Heart right ventricle (tissue), 16 donors: ENCODE measurements around the gene ZXDB. TPM values are rescaled to one million over a fixed set of nuclear protein-coding genes. Genes with fewer than 3 reads are reported as not detected.
"Not testable (repeated sequence)": the region's sequence is repeated elsewhere in the genome, so short reads cannot be mapped to it uniquely, and the experiment has no call there.

Source experiments
- ATAC-seq, 8 donors: fragments of 200-7000 bp; cut with Tn5 transposase; one replicate each; pipeline ENCODE4 v1.9.1; 2020; ENCODE audit warnings: mild to moderate bottlenecking in 8 of 8, moderate library complexity in 8 of 8, moderate number of reproducible peaks in 1 of 8
- DNase-seq, 2 donors: peaks; one replicate each; pipeline ENCODE4 v3.0.0-alpha.2; 2020
- H3K27ac ChIP-seq, 10 donors: fragments of 200-600 bp; sonication (generic) in 2 of 10; one replicate each; pipeline versions ENCODE4 v1.5.0 to v1.8.0; 2020 to 2022; ENCODE audit warnings: mild to moderate bottlenecking in 3 of 10
- H3K27me3 ChIP-seq, 7 donors: fragments of 200-600 bp; one replicate each; pipeline ENCODE4 v1.8.0; 2021 to 2022; ENCODE audit warnings: mild to moderate bottlenecking in 2 of 7
- H3K36me3 ChIP-seq, 9 donors: fragments of 200-600 bp; sonication (generic) in 1 of 9; one replicate each; pipeline versions ENCODE4 v1.5.0 to v1.8.0; 2020 to 2022; ENCODE audit warnings: mild to moderate bottlenecking in 2 of 9
- H3K4me1 ChIP-seq, 9 donors: fragments of 200-600 bp; sonication (generic) in 1 of 9; one replicate each; pipeline versions ENCODE4 v1.5.0 to v1.8.0; 2020 to 2022; ENCODE audit warnings: mild to moderate bottlenecking in 4 of 9
- H3K4me3 ChIP-seq, 10 donors: fragments of 200-600 bp; sonication (generic) in 2 of 10; one replicate each; pipeline versions ENCODE4 v1.5.0 to v1.8.0; 2020 to 2022; ENCODE audit warnings: mild to moderate bottlenecking in 7 of 10, moderate library complexity in 2 of 10
- H3K9me3 ChIP-seq, 11 donors: fragments of 200-600 bp in 10 of 11; sonication (generic) in 2 of 11; one replicate each; pipeline versions ENCODE4 v1.5.0 to v1.8.0; 2013 to 2022; ENCODE audit warnings: mild to moderate bottlenecking in 2 of 11, control low read depth in 1 of 11, moderate library complexity in 1 of 11
- WGBS, 2 donors: extraction: QIAGEN DNeasy Blood & Tissue Kit; methylation state at CpG; one replicate each; pipeline ENCODE4 v1.1.7; 2013; ENCODE audit warnings: inconsistent platforms in 1 of 2; 5-methylcytosine and 5-hydroxymethylcytosine counted together
- intact Hi-C, 10 donors: fragments of 100-400 bp; cut with DNase I; formaldehyde crosslinking; loops; one replicate each; pipeline versions ENCODE4 v1.11.1 to v1.14.2; 2022
- polyA plus RNA-seq, 2 donors: library from polyadenylated mRNA; stranded (reverse); fragments of 200-250 nt; gene quantifications; one replicate each; pipeline ENCODE4 v1.2.3, GENCODE V29; 2013
- total RNA-seq, 10 donors: library from RNA; stranded (reverse); fragmentation: NEBNext Ultra II Directional in 3 of 10; extraction: Animal tissue kit (Norgen Biotek cat#: 25700) in 3 of 10; gene quantifications; one replicate each; pipeline versions ENCODE4 v1.2.1 to v1.2.4, GENCODE V29; 2021 to 2023
- TF ChIP-seq, protein P1 (sequence below), 9 donors: fragments of 200-600 bp; sonication (generic) in 2 of 9; IDR thresholded peaks; one replicate each; pipeline versions ENCODE4 v1.5.0 to v1.8.0; 2021 to 2022; ENCODE audit warnings: antibody characterized with exemption in 9 of 9, mild to moderate bottlenecking in 5 of 9, moderate library complexity in 1 of 9
- donor health status: Arrhythmogenic right ventricular cardiomyopathy.
- donor health status: ischemic (EF 13 %, LVEDD 7.1; RV severe dilation, severe dysfunction).
- donor health status: healthy with polysubstance abuse.
- donor health status: DM: no; HTN: yes; CAD: no.
- donor health status: DM: no; HTN: no; CAD: no.
- donor health status: ischemic (EF 25% LVEDD 6.9; RV normal size, moderate dysfunction).
- donor health status: ischemic (EF 25% LVEDD 5.7; RV mildly dilated, moderate dysfunction).
- donor health status: healthy.
- donor health status: DM: yes; HTN: yes; CAD: no.
- donor health status: Ischemic cardiomyopathy.
- donor health status: ischemic (EF 35%, LVEDD 5.7; RV mildly dilated, moderate dysfunction).
- donor health status: nonischemic (EF 11% LVEDD 7.7; RV severe dilation, severe dysfunction).
- donor health status: DM: yes; HTN: yes; CAD: no.
- donor health status: PGD.
- donor health status: ischemic (EF 29% LVEDD 5.4; RV normal size, mild dysfunction).
- donor health status: nonischemic (EF 23%, LVEDD 6.1; RV moderate dilation, normal function).

Gene ZXDB
- total and polyA plus RNA-seq, 12 donors, result 1.6 to 7.6 (median 6.2) TPM

DNA sequence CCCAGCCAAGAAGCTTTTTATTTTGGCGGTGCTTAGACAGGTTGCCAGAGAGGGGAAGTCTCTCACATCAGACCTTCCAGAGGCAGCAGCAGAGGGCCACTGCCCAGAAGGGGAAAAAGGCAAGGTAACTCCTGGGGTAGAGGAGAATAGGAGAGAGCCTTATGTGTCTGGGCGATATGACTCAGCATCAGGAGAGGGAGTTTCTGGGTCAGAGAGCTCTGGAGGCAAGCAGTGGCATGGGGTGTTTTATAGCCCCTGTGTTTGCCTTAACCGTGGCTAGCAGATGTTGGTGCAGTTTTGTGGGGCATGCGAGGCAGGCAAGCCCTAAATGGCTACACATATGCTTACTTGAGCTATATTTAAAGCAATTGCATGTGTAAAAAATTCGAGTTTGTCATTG is 8.3 kb upstream of the ZXDB start:
- no peaks in the 10 kb centered on the region for H3K4me1 ChIP-seq
- TF ChIP-seq, protein P1, sequence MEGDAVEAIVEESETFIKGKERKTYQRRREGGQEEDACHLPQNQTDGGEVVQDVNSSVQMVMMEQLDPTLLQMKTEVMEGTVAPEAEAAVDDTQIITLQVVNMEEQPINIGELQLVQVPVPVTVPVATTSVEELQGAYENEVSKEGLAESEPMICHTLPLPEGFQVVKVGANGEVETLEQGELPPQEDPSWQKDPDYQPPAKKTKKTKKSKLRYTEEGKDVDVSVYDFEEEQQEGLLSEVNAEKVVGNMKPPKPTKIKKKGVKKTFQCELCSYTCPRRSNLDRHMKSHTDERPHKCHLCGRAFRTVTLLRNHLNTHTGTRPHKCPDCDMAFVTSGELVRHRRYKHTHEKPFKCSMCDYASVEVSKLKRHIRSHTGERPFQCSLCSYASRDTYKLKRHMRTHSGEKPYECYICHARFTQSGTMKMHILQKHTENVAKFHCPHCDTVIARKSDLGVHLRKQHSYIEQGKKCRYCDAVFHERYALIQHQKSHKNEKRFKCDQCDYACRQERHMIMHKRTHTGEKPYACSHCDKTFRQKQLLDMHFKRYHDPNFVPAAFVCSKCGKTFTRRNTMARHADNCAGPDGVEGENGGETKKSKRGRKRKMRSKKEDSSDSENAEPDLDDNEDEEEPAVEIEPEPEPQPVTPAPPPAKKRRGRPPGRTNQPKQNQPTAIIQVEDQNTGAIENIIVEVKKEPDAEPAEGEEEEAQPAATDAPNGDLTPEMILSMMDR (IDR thresholded peaks at IDR 0.05), result no peak
- H3K36me3 ChIP-seq, result no peaks in the 10 kb centered on the region
- H3K27me3 ChIP-seq, result peaks cover 0 to 11% (median 0%) of the 10 kb centered on the region in 7 donors
- 72 to 75% methylated on average over 5 of the region's 5 CpGs for WGBS, 2 donors
- DNase-seq, result no peak
- H3K9me3 ChIP-seq, result no peaks in the 10 kb centered on the region
- intact Hi-C loops, result loop anchor here in 3 of 10 donors (10.0 kb wide), 2 partner anchors 331 to 341 kb away; partner anchors contain the start of gene ZXDA (in 1 of the 3)
- H3K4me3 ChIP-seq, result no peak overlapping the region
- ATAC-seq, result no peak
- no peak overlapping the region for H3K27ac ChIP-seq

- Histone ChIP-seq H3K4me1 (peaks cover 0 to 6% (median 5%) of the 10 kb centered on the region in 9 donors), H3K27ac (no peak overlapping the region), H3K4me3 (no peak overlapping the region), H3K9me3 (no peaks in the 10 kb centered on the region), H3K36me3 (no peaks in the 10 kb centered on the region), H3K27me3 (peaks cover 0 to 11% (median 0%) of the 10 kb centered on the region in 7 donors)
- ATAC-seq (no peak), DNase-seq (no peak)
- intact Hi-C loops, result loop anchor here in 3 of 10 donors (10.0 kb wide), 2 partner anchors 328 to 338 kb away; partner anchors contain the start of gene ZXDA (in 1 of the 3)
- TF ChIP-seq, protein P1 (IDR thresholded peaks at IDR 0.05), result no peak
- 85 to 91% methylated on average over 4 of the region's 4 CpGs for WGBS, 2 donors
Measured at GRCh38 chrX:57586360-57586759, 5.5 kb upstream of the ZXDB start.

GRCh38 chrX:57587062-57587461 is 4.7 kb upstream of the ZXDB start:
- H3K27ac ChIP-seq, result no peak overlapping the region
- intact Hi-C loops, result loop anchor here in 3 of 10 donors (10.0 kb wide), 2 partner anchors 328 to 338 kb away; partner anchors contain the start of gene ZXDA (in 1 of the 3)
- H3K4me3 ChIP-seq, result no peak overlapping the region
- no peaks in the 10 kb centered on the region for H3K9me3 ChIP-seq
- DNase-seq, result no peak
- TF ChIP-seq, protein P1 (IDR thresholded peaks at IDR 0.05), result no peak
- H3K27me3 ChIP-seq, result peaks cover 0 to 11% (median 0%) of the 10 kb centered on the region in 7 donors
- H3K36me3 ChIP-seq, result no peaks in the 10 kb centered on the region
- ATAC-seq, result no peak
- 82 to 89% methylated on average over 2 of the region's 2 CpGs for WGBS, 2 donors
- peaks cover 0 to 6% (median 5%) of the 10 kb centered on the region in 9 donors for H3K4me1 ChIP-seq

- TF ChIP-seq, protein P1 (IDR thresholded peaks at IDR 0.05), result no peak
- WGBS, 2 donors, result 84 to 92% methylated on average over 2 of the region's 2 CpGs
- H3K4me1 ChIP-seq, result peaks cover 0 to 6% (median 5%) of the 10 kb centered on the region in 9 donors
Measured at GRCh38 chrX:57587607-57588006, 4.2 kb upstream of the ZXDB start.

DNA sequence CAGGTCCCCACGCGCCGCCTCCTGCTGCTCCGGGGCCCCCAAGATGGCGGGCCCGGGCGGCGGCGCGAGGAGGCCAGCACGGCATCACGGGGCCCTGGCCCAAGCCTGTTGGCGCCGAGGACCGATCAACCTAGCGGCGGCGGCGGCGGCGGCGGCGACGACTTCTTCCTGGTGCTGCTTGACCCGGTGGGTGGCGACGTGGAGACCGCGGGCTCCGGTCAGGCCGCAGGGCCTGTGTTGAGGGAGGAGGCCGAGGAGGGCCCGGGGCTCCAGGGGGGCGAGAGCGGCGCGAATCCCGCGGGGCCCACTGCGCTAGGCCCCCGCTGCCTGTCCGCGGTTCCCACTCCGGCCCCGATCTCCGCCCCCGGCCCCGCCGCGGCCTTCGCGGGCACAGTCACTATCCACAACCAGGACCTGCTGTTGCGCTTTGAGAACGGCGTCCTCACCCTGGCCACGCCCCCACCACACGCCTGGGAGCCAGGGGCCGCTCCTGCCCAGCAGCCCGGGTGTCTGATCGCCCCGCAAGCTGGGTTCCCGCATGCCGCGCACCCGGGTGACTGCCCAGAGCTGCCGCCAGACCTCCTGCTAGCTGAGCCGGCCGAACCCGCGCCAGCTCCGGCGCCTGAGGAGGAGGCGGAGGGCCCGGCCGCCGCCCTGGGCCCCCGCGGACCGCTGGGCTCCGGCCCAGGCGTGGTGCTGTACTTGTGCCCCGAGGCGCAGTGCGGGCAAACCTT is 516 bp downstream of the ZXDB start:
- ATAC-seq, result peak; percentile 78 to 95 (median 89)
- H3K4me1 ChIP-seq, result peaks cover 0 to 43% (median 22%) of the 10 kb centered on the region in 9 donors
- intact Hi-C loops, result loop anchor here in 2 of 10 donors (10.0 kb wide), 1 partner anchor 312 kb away; no protein-coding TSS in a partner anchor
- H3K27ac ChIP-seq, result peak overlapping the region; percentile 86 to 95 (median 92)
- not testable (repeated sequence) for H3K9me3 ChIP-seq, H3K36me3 ChIP-seq, H3K27me3 ChIP-seq
- 0 to 1% methylated on average over 11 to 67 of the region's 84 CpGs for WGBS, 2 donors
- peak; percentile 9 to 42 for DNase-seq
- H3K4me3 ChIP-seq, result peak overlapping the region in 9 of 10 donors; percentile 46 to 65 (median 62)

More at GRCh38 chrX:57587607-57588006, 4.2 kb upstream of the ZXDB start:
- DNase-seq (no peak), ATAC-seq (no peak)
- H3K27me3 ChIP-seq, result peaks cover 0 to 11% (median 0%) of the 10 kb centered on the region in 7 donors
- H3K4me3 ChIP-seq, result no peak overlapping the region
- no peaks in the 10 kb centered on the region for H3K36me3 ChIP-seq
- no peak overlapping the region for H3K27ac ChIP-seq
- H3K9me3 ChIP-seq, result no peaks in the 10 kb centered on the region
- intact Hi-C loops, result loop anchor here in 3 of 10 donors (10.0 kb wide), 2 partner anchors 327 to 337 kb away; partner anchors contain the start of gene ZXDA (in 1 of the 3)

GRCh38 chrX:57592894-57593215 is 1.0 kb downstream of the ZXDB start:
- H3K36me3 ChIP-seq, H3K27me3 ChIP-seq, H3K9me3 ChIP-seq: not testable (repeated sequence)
- peak; percentile 8 to 20 for DNase-seq
- H3K4me1 ChIP-seq, result peaks cover 0 to 43% (median 22%) of the 10 kb centered on the region in 9 donors
- intact Hi-C loops, result loop anchor here in 2 of 10 donors (10.0 kb wide), 1 partner anchor 312 kb away; no protein-coding TSS in a partner anchor
- H3K4me3 ChIP-seq, result peak overlapping the region in 9 of 10 donors; percentile 46 to 65 (median 62)
- peak overlapping the region; percentile 86 to 95 (median 92) for H3K27ac ChIP-seq
- peak; percentile 6 to 79 (median 44) for ATAC-seq
- WGBS, 2 donors, result 22 to 35% methylated on average over 4 to 13 of the region's 15 CpGs
